Neural cell (in vitro differentiated cells): ENCODE results near the gene HTR2B. TPM values are rescaled to one million over a fixed set of nuclear protein-coding genes. Genes with fewer than 3 reads are reported as not detected.
"Not testable (repeated sequence)": the region's sequence is repeated elsewhere in the genome, so short reads cannot be mapped to it uniquely, and the experiment has no call there.

ENCODE experiments used
- H2AFZ ChIP-seq: fragments of 200-600, 300-800 bp; sonication (generic), shearing (Covaris generic); 2 replicates; pipeline ENCODE4 v1.6.0; 2014; ENCODE audit warnings: low read depth, mild to moderate bottlenecking, antibody characterized with exemption, low read length, moderate library complexity
- H3F3A ChIP-seq: fragments of 200-600 bp; shearing (Covaris generic); 2 replicates; pipeline ENCODE4 v1.6.1; 2016; ENCODE audit warnings: mild to moderate bottlenecking, moderate library complexity, mixed read lengths, antibody characterized with exemption, low read length; ENCODE audit not compliant: insufficient read depth, poor library complexity, severe bottlenecking
- H3K27ac ChIP-seq: fragments of 200-600, 300-800 bp; sonication (generic), shearing (Covaris generic); 2 replicates; pipeline ENCODE4 v1.5.1; 2014; ENCODE audit warnings: mild to moderate bottlenecking, low read length, moderate library complexity
- H3K27me3 ChIP-seq: fragments of 300-800, 200-600 bp; sonication (generic), shearing (Covaris generic); 2 replicates; pipeline ENCODE4 v1.6.0; 2014; ENCODE audit warnings: mild to moderate bottlenecking, low read depth, low read length, moderate library complexity; ENCODE audit not compliant: insufficient read depth
- H3K36me3 ChIP-seq: fragments of 300-800, 200-600 bp; sonication (generic), shearing (Covaris generic); 2 replicates; pipeline ENCODE4 v1.5.1; 2014; ENCODE audit warnings: mild to moderate bottlenecking, antibody characterized with exemption, low read length, moderate library complexity; ENCODE audit not compliant: insufficient read depth
- H3K4me2 ChIP-seq: fragments of 300-800, 200-600 bp; sonication (generic), shearing (Covaris generic); 2 replicates; pipeline ENCODE4 v1.6.0; 2014; ENCODE audit warnings: mild to moderate bottlenecking, low read length
- H3K4me3 ChIP-seq: fragments of 300-800, 200-600 bp; sonication (generic), shearing (Covaris generic); 2 replicates; pipeline ENCODE4 v1.5.1; 2014; ENCODE audit warnings: mild to moderate bottlenecking, low read length, moderate library complexity
- H3K79me2 ChIP-seq: fragments of 200-600 bp; shearing (Covaris generic); replicated peaks from 2 replicates; pipeline ENCODE4 v1.6.0; 2014; ENCODE audit warnings: mild to moderate bottlenecking, low read length, moderate library complexity; ENCODE audit not compliant: insufficient read depth
- H3K9ac ChIP-seq: fragments of 300-800, 200-600 bp; sonication (generic), shearing (Covaris generic); 2 replicates; pipeline ENCODE4 v1.6.1; 2016; ENCODE audit warnings: mild to moderate bottlenecking, low read length, mixed read lengths
- H3K9me2 ChIP-seq: fragments of 200-600 bp; shearing (Covaris generic); 2 replicates; pipeline ENCODE4 v1.6.1; 2016; ENCODE audit warnings: mild to moderate bottlenecking, low read length, mixed read lengths; ENCODE audit not compliant: insufficient read depth
- H3K9me3 ChIP-seq: fragments of 200-600, 300-800 bp; sonication (generic), shearing (Covaris generic); 2 replicates; pipeline ENCODE4 v1.6.1; 2016; ENCODE audit warnings: mild to moderate bottlenecking, mixed run types, low read length, moderate library complexity, mixed read lengths
- H4K20me1 ChIP-seq: fragments of 200-600 bp; shearing (Covaris generic); 2 replicates; pipeline ENCODE4 v1.6.1; 2016; ENCODE audit warnings: mild to moderate bottlenecking, mixed run types; ENCODE audit not compliant: insufficient read depth
- EP300 ChIP-seq: fragments of 450-650 bp; conservative IDR thresholded peaks from 2 replicates; pipeline ENCODE4 v1.6.1; 2014; ENCODE audit warnings: antibody characterized with exemption, mild to moderate bottlenecking, moderate library complexity; ENCODE audit not compliant: poor library complexity, severe bottlenecking
- EZH2 ChIP-seq: fragments of 200-600, 300-800 bp; shearing (Covaris generic), sonication (generic); IDR thresholded peaks from 2 replicates; pipeline ENCODE4 v1.6.1; 2014; ENCODE audit warnings: antibody characterized with exemption, low read length, borderline replicate concordance, mild to moderate bottlenecking; ENCODE audit not compliant: insufficient read depth, poor library complexity, severe bottlenecking
- MXI1 ChIP-seq: fragments of 450-650 bp; conservative IDR thresholded peaks from 2 replicates; pipeline ENCODE4 v1.6.1; 2014; ENCODE audit warnings: antibody characterized with exemption, mild to moderate bottlenecking; ENCODE audit not compliant: poor library complexity, severe bottlenecking
- POLR2AphosphoS5 ChIP-seq: IDR thresholded peaks from 2 replicates; pipeline ENCODE4 v1.6.1; 2012
- RAD21 ChIP-seq: fragments of 450-650 bp; conservative IDR thresholded peaks from 2 replicates; pipeline ENCODE4 v1.6.1; 2014; ENCODE audit warnings: antibody characterized with exemption, mild to moderate bottlenecking, moderate library complexity
- SMC3 ChIP-seq: fragments of 450-650 bp; conservative IDR thresholded peaks from 2 replicates; pipeline ENCODE4 v1.6.1; 2014; ENCODE audit warnings: antibody characterized with exemption, mild to moderate bottlenecking, moderate library complexity; ENCODE audit not compliant: poor library complexity
- TAF1 ChIP-seq: IDR thresholded peaks from 2 replicates; pipeline ENCODE4 v1.6.1; 2012; ENCODE audit warnings: low read depth
- polyA plus RNA-seq: library from polyadenylated mRNA; depleted of rRNA; stranded (reverse); fragments of >200 nt; gene quantifications from 2 replicates; pipeline ENCODE4 v1.2.3, GENCODE V29; 2014
- TF ChIP-seq, protein P1 (sequence below): IDR thresholded peaks from 2 replicates; pipeline ENCODE4 v1.6.1; 2012; ENCODE audit warnings: borderline replicate concordance
- TF ChIP-seq, protein P2 (sequence below): fragments of 450-650 bp; IDR thresholded peaks from 2 replicates; pipeline ENCODE4 v1.5.1; 2014; ENCODE audit warnings: antibody characterized with exemption, mild to moderate bottlenecking, moderate library complexity; ENCODE audit not compliant: poor library complexity, severe bottlenecking

The HTR2B gene
- polyA plus RNA-seq, 1 donor from 2014 or later: not detected

- TF ChIP-seq, protein P1, sequence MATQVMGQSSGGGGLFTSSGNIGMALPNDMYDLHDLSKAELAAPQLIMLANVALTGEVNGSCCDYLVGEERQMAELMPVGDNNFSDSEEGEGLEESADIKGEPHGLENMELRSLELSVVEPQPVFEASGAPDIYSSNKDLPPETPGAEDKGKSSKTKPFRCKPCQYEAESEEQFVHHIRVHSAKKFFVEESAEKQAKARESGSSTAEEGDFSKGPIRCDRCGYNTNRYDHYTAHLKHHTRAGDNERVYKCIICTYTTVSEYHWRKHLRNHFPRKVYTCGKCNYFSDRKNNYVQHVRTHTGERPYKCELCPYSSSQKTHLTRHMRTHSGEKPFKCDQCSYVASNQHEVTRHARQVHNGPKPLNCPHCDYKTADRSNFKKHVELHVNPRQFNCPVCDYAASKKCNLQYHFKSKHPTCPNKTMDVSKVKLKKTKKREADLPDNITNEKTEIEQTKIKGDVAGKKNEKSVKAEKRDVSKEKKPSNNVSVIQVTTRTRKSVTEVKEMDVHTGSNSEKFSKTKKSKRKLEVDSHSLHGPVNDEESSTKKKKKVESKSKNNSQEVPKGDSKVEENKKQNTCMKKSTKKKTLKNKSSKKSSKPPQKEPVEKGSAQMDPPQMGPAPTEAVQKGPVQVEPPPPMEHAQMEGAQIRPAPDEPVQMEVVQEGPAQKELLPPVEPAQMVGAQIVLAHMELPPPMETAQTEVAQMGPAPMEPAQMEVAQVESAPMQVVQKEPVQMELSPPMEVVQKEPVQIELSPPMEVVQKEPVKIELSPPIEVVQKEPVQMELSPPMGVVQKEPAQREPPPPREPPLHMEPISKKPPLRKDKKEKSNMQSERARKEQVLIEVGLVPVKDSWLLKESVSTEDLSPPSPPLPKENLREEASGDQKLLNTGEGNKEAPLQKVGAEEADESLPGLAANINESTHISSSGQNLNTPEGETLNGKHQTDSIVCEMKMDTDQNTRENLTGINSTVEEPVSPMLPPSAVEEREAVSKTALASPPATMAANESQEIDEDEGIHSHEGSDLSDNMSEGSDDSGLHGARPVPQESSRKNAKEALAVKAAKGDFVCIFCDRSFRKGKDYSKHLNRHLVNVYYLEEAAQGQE: no peak
- TF ChIP-seq TAF1: no peak
- Histone ChIP-seq H3F3A (no peaks in the 10 kb centered on the region), H3K27ac (no peak overlapping the region), H3K9me3 (no peaks in the 10 kb centered on the region), H3K4me2 (no peak overlapping the region), H3K9me2 (no peaks in the 10 kb centered on the region), H3K36me3 (peaks cover 5% of the 10 kb centered on the region), H3K79me2 (no peaks in the 10 kb centered on the region), H3K4me3 (no peak overlapping the region), H4K20me1 (no peaks in the 10 kb centered on the region), H3K27me3 (no peaks in the 10 kb centered on the region), H2AFZ (no peak overlapping the region), H3K9ac (no peak overlapping the region)
Observed at GRCh38 chr2:231146665-231147064, 21.8 kb upstream of the HTR2B start.

DNA sequence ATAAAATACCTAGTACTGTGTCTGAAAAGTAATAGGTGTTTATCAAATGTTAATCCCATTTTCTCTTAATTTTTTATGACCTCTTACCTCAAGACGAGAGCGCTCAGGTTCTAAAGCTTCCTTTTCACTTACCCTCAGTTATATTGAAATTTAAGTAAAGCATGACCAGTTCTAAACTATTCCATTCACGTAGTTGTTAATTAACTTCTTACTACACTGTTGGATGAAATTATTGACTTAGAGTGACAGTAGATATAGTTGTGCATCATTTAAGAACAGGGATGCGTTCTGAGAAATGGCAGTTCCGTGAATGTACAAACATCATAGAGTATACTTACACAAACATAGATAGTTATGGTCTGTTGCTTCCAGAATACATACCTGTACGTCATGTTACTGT, 20.1 kb upstream of the HTR2B start:
- Histone ChIP-seq H3K9ac (no peak overlapping the region), H3K27ac (no peak overlapping the region), H2AFZ (no peak overlapping the region), H3K9me2 (no peaks in the 10 kb centered on the region), H3K4me3 (no peak overlapping the region), H3K36me3 (peaks cover 5% of the 10 kb centered on the region), H3K27me3 (no peaks in the 10 kb centered on the region), H3K9me3 (no peaks in the 10 kb centered on the region), H3K4me2 (no peak overlapping the region), H4K20me1 (no peaks in the 10 kb centered on the region), H3K79me2 (no peaks in the 10 kb centered on the region), H3F3A (no peaks in the 10 kb centered on the region)
- TF ChIP-seq TAF1 (no peak), POLR2AphosphoS5 (no peak), EZH2 (no peak), SMC3 (no peak), MXI1 (no peak), EP300 (no peak), RAD21 (no peak)
- TF ChIP-seq, protein P2, sequence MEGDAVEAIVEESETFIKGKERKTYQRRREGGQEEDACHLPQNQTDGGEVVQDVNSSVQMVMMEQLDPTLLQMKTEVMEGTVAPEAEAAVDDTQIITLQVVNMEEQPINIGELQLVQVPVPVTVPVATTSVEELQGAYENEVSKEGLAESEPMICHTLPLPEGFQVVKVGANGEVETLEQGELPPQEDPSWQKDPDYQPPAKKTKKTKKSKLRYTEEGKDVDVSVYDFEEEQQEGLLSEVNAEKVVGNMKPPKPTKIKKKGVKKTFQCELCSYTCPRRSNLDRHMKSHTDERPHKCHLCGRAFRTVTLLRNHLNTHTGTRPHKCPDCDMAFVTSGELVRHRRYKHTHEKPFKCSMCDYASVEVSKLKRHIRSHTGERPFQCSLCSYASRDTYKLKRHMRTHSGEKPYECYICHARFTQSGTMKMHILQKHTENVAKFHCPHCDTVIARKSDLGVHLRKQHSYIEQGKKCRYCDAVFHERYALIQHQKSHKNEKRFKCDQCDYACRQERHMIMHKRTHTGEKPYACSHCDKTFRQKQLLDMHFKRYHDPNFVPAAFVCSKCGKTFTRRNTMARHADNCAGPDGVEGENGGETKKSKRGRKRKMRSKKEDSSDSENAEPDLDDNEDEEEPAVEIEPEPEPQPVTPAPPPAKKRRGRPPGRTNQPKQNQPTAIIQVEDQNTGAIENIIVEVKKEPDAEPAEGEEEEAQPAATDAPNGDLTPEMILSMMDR: no peak
- TF ChIP-seq, protein P1: no peak

DNA sequence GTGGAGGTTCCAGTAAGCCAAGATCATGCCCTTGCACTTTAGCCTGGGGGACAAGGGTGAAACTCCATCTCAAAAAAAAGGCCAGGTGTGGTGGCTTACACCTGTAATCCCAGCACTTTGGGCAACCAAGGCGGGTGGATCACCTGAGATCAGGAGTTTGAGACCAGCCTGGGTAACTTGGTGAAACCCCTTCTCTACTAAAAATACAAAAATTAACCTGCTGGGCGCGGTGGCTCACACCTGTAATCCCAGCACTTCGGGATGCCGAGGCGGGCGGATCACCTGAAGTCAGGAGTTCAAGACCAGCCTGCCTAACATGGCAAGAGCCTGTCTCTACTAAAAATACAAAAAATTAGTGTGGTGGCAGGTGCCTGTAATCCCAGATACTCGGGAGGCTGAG, 16.0 kb upstream of the HTR2B start:
- H3K36me3 ChIP-seq, H4K20me1 ChIP-seq, H3K9me3 ChIP-seq, H3K4me2 ChIP-seq, H2AFZ ChIP-seq, H3K9ac ChIP-seq, H3K9me2 ChIP-seq, H3K4me3 ChIP-seq, H3K27me3 ChIP-seq, H3F3A ChIP-seq, H3K79me2 ChIP-seq, H3K27ac ChIP-seq: not testable (repeated sequence)
